Right lobe of liver (tissue), 6 donors: ENCODE results near the gene ABCB4. TPM values are rescaled to one million over a fixed set of nuclear protein-coding genes. Genes with fewer than 3 reads are reported as not detected.

Source experiments
- ATAC-seq, 4 donors: fragments of 200-7000 bp; cut with Tn5 transposase; one replicate each; pipeline ENCODE4 v1.9.1; 2020; ENCODE audit warnings: mild to moderate bottlenecking in 4 of 4, moderate library complexity in 4 of 4
- DNase-seq, 3 donors: peaks; one replicate each; pipeline ENCODE4 v3.0.0-alpha.2; 2020
- H3K27ac ChIP-seq, 3 donors: fragments of 200-600 bp; one replicate each; pipeline ENCODE4 v1.8.0; 2022
- H3K27me3 ChIP-seq, 2 donors: fragments of 200-600 bp; one replicate each; pipeline ENCODE4 v1.8.0; 2022
- H3K36me3 ChIP-seq, 4 donors: fragments of 200-600 bp; sonication (generic) in 1 of 4; one replicate each; pipeline versions ENCODE4 v1.5.1 to v1.8.0; 2017 to 2022; ENCODE audit warnings: control low read depth in 1 of 4
- H3K4me1 ChIP-seq, 4 donors: fragments of 200-600 bp; sonication (generic) in 1 of 4; one replicate each; pipeline versions ENCODE4 v1.5.1 to v1.8.0; 2017 to 2022; ENCODE audit warnings: control low read depth in 1 of 4
- H3K4me3 ChIP-seq, 3 donors: fragments of 200-600 bp; one replicate each; pipeline ENCODE4 v1.8.0; 2022
- H3K9me3 ChIP-seq, 4 donors: fragments of 200-600 bp; sonication (generic) in 1 of 4; one replicate each; pipeline versions ENCODE4 v1.5.1 to v1.8.0; 2017 to 2022; ENCODE audit warnings: control low read depth in 1 of 4
- CTCF ChIP-seq, 4 donors: fragments of 200-600 bp in 3 of 4; fragments of 450-650 bp in 1 of 4; IDR thresholded peaks; one replicate each; pipeline versions ENCODE4 v1.5.1 to v1.8.0; 2016 to 2022; ENCODE audit warnings: antibody characterized with exemption in 4 of 4, mild to moderate bottlenecking in 2 of 4
- POLR2A ChIP-seq: fragments of 450-650 bp; IDR thresholded peaks from one replicate; pipeline ENCODE4 v1.6.1; 2017; ENCODE audit warnings: antibody characterized with exemption, mild to moderate bottlenecking
- WGBS: methylation state at CpG from one replicate; pipeline ENCODE4 v1.1.6; 2018; ENCODE audit warnings: low coverage, low lambda C conversion rate; ENCODE audit not compliant: insufficient coverage; ENCODE audit errors: missing lambda C conversion rate; 5-methylcytosine and 5-hydroxymethylcytosine counted together
- intact Hi-C, 2 donors: fragments of 100-400 bp; cut with DNase I; formaldehyde crosslinking; loops; one replicate each; pipeline versions ENCODE4 v1.11.2 to v1.14.1; 2022
- total RNA-seq, 6 experiments: library from RNA; depleted of rRNA in 2 of 6; stranded (reverse); fragments of >200 nt in 2 of 6; fragmentation: NEBNext Ultra II Directional in 3 of 6; extraction: Animal tissue kit (Norgen Biotek cat#: 25700) in 3 of 6; gene quantifications; one replicate each; pipeline versions ENCODE4 v1.1.0 to v1.2.4, GENCODE V29; 2016 to 2023
- donor health status: DM: no; HTN: yes; CAD: no.
- donor health status: DM: no; HTN: no; CAD: no.
- donor health status: DM: no; HTN: no; CAD: no.
- donor health status: DM: no; HTN: yes; CAD: no.
- donor health status: DM: no; HTN: yes; CAD: no.

The ABCB4 gene
- total RNA-seq, 6 experiments from 2014 or later = 57.2 to 189 (median 115) TPM

GRCh38 chr7:87452279-87452678 lies 23.2 kb downstream of the ABCB4 start:
- WGBS = 75% methylated on average over 4 of the region's 4 CpGs
- intact Hi-C loops = no loop called here
- H3K36me3 ChIP-seq = peaks cover 0 to 37% (median 15%) of the 10 kb centered on the region in 4 donors
- ATAC-seq = peak in 3 of 4 donors; percentile 42 to 53 (median 48)
- H3K27ac ChIP-seq = no peak overlapping the region
- peaks cover 0 to 8% (median 0%) of the 10 kb centered on the region in 4 donors for H3K4me1 ChIP-seq
- H3K9me3 ChIP-seq = no peaks in the 10 kb centered on the region
- no peak overlapping the region for H3K4me3 ChIP-seq
- H3K27me3 ChIP-seq = no peaks in the 10 kb centered on the region
- TF ChIP-seq CTCF (IDR thresholded peaks at IDR 0.05) (peak in 1 of 4 donors; percentile 9), POLR2A (no peak)
- no peak for DNase-seq

DNA sequence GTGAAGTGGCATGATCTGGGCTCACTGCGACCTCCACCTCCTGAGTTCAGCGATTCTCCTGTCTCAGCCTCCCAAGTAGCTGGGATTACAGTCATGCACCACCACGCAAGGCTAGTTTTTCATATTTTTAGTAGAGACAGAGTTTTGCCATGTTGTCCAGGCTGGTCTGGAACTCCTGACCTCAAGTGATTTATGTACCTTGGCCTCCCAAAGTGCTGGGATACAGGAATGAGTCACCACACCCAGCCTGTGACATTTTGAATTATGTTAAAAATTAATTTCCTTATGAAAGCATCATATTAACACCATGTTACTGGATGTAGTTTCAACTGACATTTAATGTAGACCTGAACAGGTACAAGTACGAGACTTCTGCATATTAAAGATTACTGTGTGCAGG lies 24.3 kb downstream of the ABCB4 start:
- Histone ChIP-seq H3K27me3 (no peaks in the 10 kb centered on the region), H3K36me3 (peaks cover 0 to 46% (median 18%) of the 10 kb centered on the region in 4 donors), H3K9me3 (no peaks in the 10 kb centered on the region), H3K27ac (peak overlapping the region in 1 of 3 donors; percentile 6), H3K4me3 (no peak overlapping the region), H3K4me1 (peaks cover 0 to 8% (median 0%) of the 10 kb centered on the region in 4 donors)
- intact Hi-C loops = no loop called here
- DNase-seq (no peak), ATAC-seq (peak in 3 of 4 donors; percentile 28 to 71 (median 58))
- 78% methylated on average over 4 of the region's 4 CpGs for WGBS
- TF ChIP-seq POLR2A = peak; percentile 13
- no peak for TF ChIP-seq CTCF (IDR thresholded peaks at IDR 0.05)

DNA sequence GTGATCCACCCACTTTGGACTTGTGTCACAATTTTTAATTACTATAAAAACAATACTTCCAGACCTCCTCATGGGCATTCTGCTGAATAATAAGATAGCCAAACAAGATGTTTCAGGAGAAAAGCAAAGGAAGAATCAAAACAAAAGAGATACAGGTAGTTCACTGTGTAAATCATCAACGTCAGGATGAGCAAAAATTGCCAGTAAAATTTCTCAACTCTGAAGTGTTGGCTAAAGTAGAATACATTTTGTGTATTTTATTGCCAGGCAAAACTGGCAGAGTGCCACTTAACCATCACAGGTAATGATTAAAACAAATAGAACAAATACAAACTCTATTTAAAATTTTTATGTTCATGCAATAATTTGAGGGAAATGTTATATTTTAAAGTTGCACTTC lies 24.8 kb downstream of the ABCB4 start:
- TF ChIP-seq POLR2A (no peak), CTCF (IDR thresholded peaks at IDR 0.05) (no peak)
- H3K9me3 ChIP-seq = no peaks in the 10 kb centered on the region
- DNase-seq (no peak), ATAC-seq (peak; percentile 35 to 79 (median 68))
- 41% methylated on average over 1 of the region's 1 CpG for WGBS
- intact Hi-C loops = no loop called here
- H3K36me3 ChIP-seq = peaks cover 0 to 46% (median 20%) of the 10 kb centered on the region in 4 donors
- H3K27ac ChIP-seq = peak overlapping the region in 1 of 3 donors; percentile 38
- no peaks in the 10 kb centered on the region for H3K27me3 ChIP-seq
- no peak overlapping the region for H3K4me3 ChIP-seq
- H3K4me1 ChIP-seq = peaks cover 0 to 8% (median 0%) of the 10 kb centered on the region in 4 donors

DNA sequence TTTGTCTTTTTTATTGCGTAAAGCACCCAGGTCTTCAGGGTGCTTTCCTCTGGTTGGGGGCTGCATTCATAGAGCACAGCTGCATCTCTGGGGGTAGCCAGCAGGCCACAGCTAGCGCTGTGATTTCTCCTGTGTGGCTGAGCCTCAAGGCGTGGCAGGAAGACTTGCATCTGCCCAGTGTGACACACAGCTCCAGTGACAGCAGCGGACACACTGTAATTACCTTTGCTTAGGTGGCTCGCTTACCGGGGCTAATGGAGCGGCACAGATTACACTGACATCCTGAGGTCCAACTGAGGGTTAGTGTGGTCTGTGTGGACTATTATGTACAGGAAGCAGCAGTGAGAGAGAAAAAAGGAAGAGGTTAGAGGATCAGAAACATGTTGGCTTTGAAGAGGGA lies 27.1 kb downstream of the ABCB4 start:
- H3K9me3 ChIP-seq = no peaks in the 10 kb centered on the region
- H3K36me3 ChIP-seq = peaks cover 0 to 46% (median 22%) of the 10 kb centered on the region in 4 donors
- no peak for TF ChIP-seq POLR2A
- TF ChIP-seq CTCF (IDR thresholded peaks at IDR 0.05) = no peak
- no peak overlapping the region for H3K27ac ChIP-seq
- intact Hi-C loops = no loop called here
- no peaks in the 10 kb centered on the region for H3K27me3 ChIP-seq
- H3K4me1 ChIP-seq = peaks cover 0 to 8% (median 0%) of the 10 kb centered on the region in 4 donors
- H3K4me3 ChIP-seq = no peak overlapping the region
- no peak for ATAC-seq
- DNase-seq = no peak
- WGBS = 63% methylated on average over 5 of the region's 7 CpGs
